ENCODE measurements around the gene ZC3H7B. TPM values are rescaled to one million over a fixed set of nuclear protein-coding genes. Genes with fewer than 3 reads are reported as not detected.

Gene ZC3H7B
- total RNA-seq (10 to 100 TPM; 36.9 to 65.9 (median 42.7) TPM), polyA plus RNA-seq (1 to 10 TPM; 1.7 to 2.7 TPM), total RNA-seq (160 reads per million, percentile 91 among the genes with 10 or more reads in this experiment)

GRCh38 chr22:41301085-41302020 is at the start of gene ZC3H7B:
ZC3H7B (plus strand) TSS chr22:41301525; CDS start chr22:41320661, 19,136 bp downstream.
- Histone ChIP-seq H3K4me1 (ENCODE audit: control insufficient read depth in 2 of 2, insufficient read depth in 2 of 2, low read length in 2 of 2) (peaks cover 13 to 15% of the 10 kb centered on the region in 2 donors), H3K9me3 (ENCODE audit: control insufficient read depth in 2 of 3, low read length in 3 of 3) (no peaks in the 10 kb centered on the region), H3K27me3 (ENCODE audit: control insufficient read depth in 2 of 2, insufficient read depth in 2 of 2, low read length in 2 of 2) (no peaks in the 10 kb centered on the region), H3K27ac (ENCODE audit: low read depth, low read length) (peak within 1 kb of the TSS; percentile 82), H3K36me3 (ENCODE audit: control insufficient read depth in 2 of 3, insufficient read depth in 3 of 3, low read length in 3 of 3) (peaks cover 0 to 3% (median 0%) of the 10 kb centered on the region in 3 experiments), H3K4me3 (ENCODE audit: low read length) (peak within 1 kb of the TSS; percentile 22)
- Mint-ChIP-seq H3K27ac (peak within 1 kb of the TSS; percentile 72 to 96 (median 87)), H3K9me3 (no peaks in the 10 kb centered on the region), H3K4me3 (peak within 1 kb of the TSS; percentile 67 to 91 (median 85)), H3K27me3 (no peaks in the 10 kb centered on the region), H3K36me3 (peaks cover 0 to 8% (median 0%) of the 10 kb centered on the region in 5 donors), H3K4me1 (peaks cover 19 to 35% (median 32%) of the 10 kb centered on the region in 7 donors)
- intact Hi-C loops (cut with micrococcal nuclease), result loop anchor here (1.0 to 5.0 kb wide), 9 partner anchors 15 to 445 kb away; partner anchors contain the start of genes RANGAP1 (in 2 of the 2), TEF (in 2 of the 2), DESI1 (in 1 of the 2) and RBX1 (in 1 of the 2)
- ATAC-seq, result peak; percentile 98
- ChIA-PET POLR2A (interaction anchor here (0.6 to 3.0 kb wide), 12 partner anchors 10 to 1038 kb away, joined by 3 to 60 read pairs (median 3); partner anchors contain the start of genes ACO2, PHF5A, RANGAP1 and RBX1), CTCF (interaction anchor here (0.8 to 1.2 kb wide), 4 partner anchors 10 to 81 kb away, joined by 3 to 7 read pairs (median 3); partner anchors contain the start of genes RANGAP1 and TEF)
- peak; percentile 73 to 89 (median 83) for DNase-seq

GRCh38 chr22:41252365-41252764 is 49.0 kb upstream of the ZC3H7B start:
- H3K27ac Mint-ChIP-seq, result no peak overlapping the region
- ATAC-seq, result no peak

GRCh38 chr22:41254230-41254629 is 47.1 kb upstream of the ZC3H7B start:
- no peaks in the 10 kb centered on the region for H3K4me1 ChIP-seq (ENCODE audit: control insufficient read depth in 2 of 2, insufficient read depth in 2 of 2, low read length in 2 of 2)
- ChIA-PET POLR2A (no interaction called here), CTCF (no interaction called here)
- H3K9me3 Mint-ChIP-seq, result peaks cover 0 to 3% (median 0%) of the 10 kb centered on the region in 11 donors
- H3K4me3 Mint-ChIP-seq, result peak overlapping the region in 1 of 10 donors; percentile 33
- no peaks in the 10 kb centered on the region for H3K27me3 ChIP-seq (ENCODE audit: control insufficient read depth in 2 of 2, insufficient read depth in 2 of 2, low read length in 2 of 2)
- peaks cover 0 to 2% (median 0%) of the 10 kb centered on the region in 7 donors for H3K4me1 Mint-ChIP-seq
- H3K9me3 ChIP-seq (ENCODE audit: control insufficient read depth in 2 of 3, low read length in 3 of 3), result no peaks in the 10 kb centered on the region
- H3K27me3 Mint-ChIP-seq, result no peaks in the 10 kb centered on the region
- no peak for ATAC-seq
- no peak overlapping the region for H3K27ac ChIP-seq (ENCODE audit: low read depth, low read length)
- intact Hi-C loops (cut with micrococcal nuclease), result no loop called here
- H3K27ac Mint-ChIP-seq, result peak overlapping the region in 2 of 9 donors; percentile 6 to 41
- H3K36me3 Mint-ChIP-seq, result peaks cover 4 to 42% (median 5%) of the 10 kb centered on the region in 5 donors
- DNase-seq, result no peak
- no peak overlapping the region for H3K4me3 ChIP-seq (ENCODE audit: low read length)
- peaks cover 6 to 94% (median 23%) of the 10 kb centered on the region in 3 experiments for H3K36me3 ChIP-seq (ENCODE audit: control insufficient read depth in 2 of 3, insufficient read depth in 3 of 3, low read length in 3 of 3)

More at GRCh38 chr22:41252365-41252764, 49.0 kb upstream of the ZC3H7B start:
- peaks cover 2 to 34% (median 7%) of the 10 kb centered on the region in 5 donors for H3K36me3 Mint-ChIP-seq
- no peaks in the 10 kb centered on the region for H3K27me3 Mint-ChIP-seq
- peaks cover 0 to 2% (median 0%) of the 10 kb centered on the region in 7 donors for H3K4me1 Mint-ChIP-seq
- Histone ChIP-seq H3K9me3 (ENCODE audit: control insufficient read depth in 2 of 3, low read length in 3 of 3) (no peaks in the 10 kb centered on the region), H3K27me3 (ENCODE audit: control insufficient read depth in 2 of 2, insufficient read depth in 2 of 2, low read length in 2 of 2) (no peaks in the 10 kb centered on the region), H3K27ac (ENCODE audit: low read depth, low read length) (no peak overlapping the region), H3K4me3 (ENCODE audit: low read length) (no peak overlapping the region), H3K4me1 (ENCODE audit: control insufficient read depth in 2 of 2, insufficient read depth in 2 of 2, low read length in 2 of 2) (no peaks in the 10 kb centered on the region), H3K36me3 (ENCODE audit: control insufficient read depth in 2 of 3, insufficient read depth in 3 of 3, low read length in 3 of 3) (peaks cover 6 to 94% (median 27%) of the 10 kb centered on the region in 3 experiments)
- H3K4me3 Mint-ChIP-seq, result no peak overlapping the region
- H3K9me3 Mint-ChIP-seq, result no peaks in the 10 kb centered on the region
- intact Hi-C loops (cut with micrococcal nuclease), result no loop called here
- CTCF ChIA-PET, result no interaction called here
- POLR2A ChIA-PET, result interaction anchor here (0.6 kb wide), 1 partner anchor 260 kb away, joined by 5 read pairs; no protein-coding TSS in a partner anchor
- DNase-seq, result no peak

GRCh38 chr22:41256254-41257253 is 44.8 kb upstream of the ZC3H7B start:
- Histone ChIP-seq H3K9me3 (ENCODE audit: control insufficient read depth in 2 of 3, low read length in 3 of 3) (no peaks in the 10 kb centered on the region), H3K27ac (ENCODE audit: low read depth, low read length) (no peak overlapping the region), H3K4me1 (ENCODE audit: control insufficient read depth in 2 of 2, insufficient read depth in 2 of 2, low read length in 2 of 2) (no peaks in the 10 kb centered on the region), H3K4me3 (ENCODE audit: low read length) (no peak overlapping the region), H3K27me3 (ENCODE audit: control insufficient read depth in 2 of 2, insufficient read depth in 2 of 2, low read length in 2 of 2) (no peaks in the 10 kb centered on the region), H3K36me3 (ENCODE audit: control insufficient read depth in 2 of 3, insufficient read depth in 3 of 3, low read length in 3 of 3) (peaks cover 0 to 94% (median 23%) of the 10 kb centered on the region in 3 experiments)
- ChIA-PET CTCF (interaction anchor here (1.1 kb wide), 1 partner anchor 302 kb away, joined by 4 read pairs; no protein-coding TSS in a partner anchor), POLR2A (no interaction called here)
- Mint-ChIP-seq H3K4me3 (no peak overlapping the region), H3K27me3 (no peaks in the 10 kb centered on the region), H3K36me3 (peaks cover 0 to 32% (median 5%) of the 10 kb centered on the region in 5 donors), H3K4me1 (peaks cover 0 to 2% (median 0%) of the 10 kb centered on the region in 7 donors), H3K9me3 (peaks cover 0 to 3% (median 0%) of the 10 kb centered on the region in 11 donors), H3K27ac (peak overlapping the region in 2 of 9 donors; percentile 30 to 43)
- no peak for ATAC-seq
- DNase-seq, result no peak
- intact Hi-C loops (cut with micrococcal nuclease), result no loop called here

GRCh38 chr22:41257696-41258095 is 43.6 kb upstream of the ZC3H7B start:
- no peak overlapping the region for H3K4me3 ChIP-seq (ENCODE audit: low read length)
- Mint-ChIP-seq H3K27ac (no peak overlapping the region), H3K4me1 (peaks cover 0 to 2% (median 0%) of the 10 kb centered on the region in 7 donors), H3K36me3 (peaks cover 0 to 27% (median 5%) of the 10 kb centered on the region in 5 donors), H3K4me3 (no peak overlapping the region), H3K27me3 (no peaks in the 10 kb centered on the region), H3K9me3 (peaks cover 0 to 3% (median 0%) of the 10 kb centered on the region in 11 donors)
- intact Hi-C loops (cut with micrococcal nuclease), result no loop called here
- H3K9me3 ChIP-seq (ENCODE audit: control insufficient read depth in 2 of 3, low read length in 3 of 3), result no peaks in the 10 kb centered on the region
- ChIA-PET CTCF (no interaction called here), POLR2A (no interaction called here)
- ATAC-seq (no peak), DNase-seq (no peak)
- peaks cover 0 to 96% (median 26%) of the 10 kb centered on the region in 3 experiments for H3K36me3 ChIP-seq (ENCODE audit: control insufficient read depth in 2 of 3, insufficient read depth in 3 of 3, low read length in 3 of 3)
- no peaks in the 10 kb centered on the region for H3K4me1 ChIP-seq (ENCODE audit: control insufficient read depth in 2 of 2, insufficient read depth in 2 of 2, low read length in 2 of 2)
- H3K27me3 ChIP-seq (ENCODE audit: control insufficient read depth in 2 of 2, insufficient read depth in 2 of 2, low read length in 2 of 2), result no peaks in the 10 kb centered on the region
- H3K27ac ChIP-seq (ENCODE audit: low read depth, low read length), result no peak overlapping the region
